Panc1 (cell line): Measurements from ENCODE around the gene DAB1.

Experiments
- CTCF ChIP-seq: fragments of 450-650 bp; IDR thresholded peaks from 2 replicates; pipeline ENCODE4 v1.5.1; 2017; ENCODE audit warnings: mild to moderate bottlenecking
- POLR2AphosphoS5 ChIP-seq: IDR thresholded peaks from 2 replicates; pipeline ENCODE4 v1.6.1; 2012; ENCODE audit warnings: mild to moderate bottlenecking, low read depth, low read length, moderate library complexity
- SIN3A ChIP-seq: IDR thresholded peaks from 2 replicates; pipeline ENCODE4 v1.6.1; 2012; ENCODE audit warnings: low read depth, mild to moderate bottlenecking, low read length, moderate library complexity, borderline replicate concordance; ENCODE audit not compliant: insufficient read depth
- TCF7L2 ChIP-seq: IDR thresholded peaks from 2 replicates; pipeline ENCODE4 v1.6.1; 2011; ENCODE audit warnings: mild to moderate bottlenecking, low read depth, low read length, inconsistent platforms
- TF ChIP-seq, protein P1 (sequence below), 2 experiments: IDR thresholded peaks; 2 replicates each; pipeline ENCODE4 v1.6.1; 2011 to 2012; ENCODE audit warnings: low read depth in 2 of 2, control low read depth in 1 of 2, low read length in 1 of 2, mild to moderate bottlenecking in 1 of 2, moderate library complexity in 1 of 2; ENCODE audit not compliant: insufficient read depth in 1 of 2

DNA sequence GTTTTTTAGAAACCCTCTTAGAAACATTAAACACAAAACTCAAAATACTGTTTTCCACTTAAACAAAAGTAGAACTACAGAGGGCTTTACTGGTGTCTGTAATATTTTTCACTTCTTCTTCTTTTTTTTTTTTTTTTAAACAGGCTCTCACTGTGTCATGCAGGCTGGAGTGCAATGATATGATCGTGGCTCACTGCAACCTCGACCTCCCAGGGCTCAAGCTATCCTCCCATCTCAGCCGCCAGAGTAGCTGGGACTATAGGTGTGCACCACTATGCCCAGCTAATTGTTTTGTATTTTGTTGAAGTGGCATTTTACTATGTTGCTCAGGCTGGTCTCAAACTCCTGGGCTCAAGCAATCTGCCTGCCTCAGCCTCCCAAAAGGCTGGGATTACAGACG, 194.8 kb downstream of the DAB1 start:
- TF ChIP-seq POLR2AphosphoS5, result no peak
- TF ChIP-seq CTCF, result no peak
- TF ChIP-seq, protein P1, sequence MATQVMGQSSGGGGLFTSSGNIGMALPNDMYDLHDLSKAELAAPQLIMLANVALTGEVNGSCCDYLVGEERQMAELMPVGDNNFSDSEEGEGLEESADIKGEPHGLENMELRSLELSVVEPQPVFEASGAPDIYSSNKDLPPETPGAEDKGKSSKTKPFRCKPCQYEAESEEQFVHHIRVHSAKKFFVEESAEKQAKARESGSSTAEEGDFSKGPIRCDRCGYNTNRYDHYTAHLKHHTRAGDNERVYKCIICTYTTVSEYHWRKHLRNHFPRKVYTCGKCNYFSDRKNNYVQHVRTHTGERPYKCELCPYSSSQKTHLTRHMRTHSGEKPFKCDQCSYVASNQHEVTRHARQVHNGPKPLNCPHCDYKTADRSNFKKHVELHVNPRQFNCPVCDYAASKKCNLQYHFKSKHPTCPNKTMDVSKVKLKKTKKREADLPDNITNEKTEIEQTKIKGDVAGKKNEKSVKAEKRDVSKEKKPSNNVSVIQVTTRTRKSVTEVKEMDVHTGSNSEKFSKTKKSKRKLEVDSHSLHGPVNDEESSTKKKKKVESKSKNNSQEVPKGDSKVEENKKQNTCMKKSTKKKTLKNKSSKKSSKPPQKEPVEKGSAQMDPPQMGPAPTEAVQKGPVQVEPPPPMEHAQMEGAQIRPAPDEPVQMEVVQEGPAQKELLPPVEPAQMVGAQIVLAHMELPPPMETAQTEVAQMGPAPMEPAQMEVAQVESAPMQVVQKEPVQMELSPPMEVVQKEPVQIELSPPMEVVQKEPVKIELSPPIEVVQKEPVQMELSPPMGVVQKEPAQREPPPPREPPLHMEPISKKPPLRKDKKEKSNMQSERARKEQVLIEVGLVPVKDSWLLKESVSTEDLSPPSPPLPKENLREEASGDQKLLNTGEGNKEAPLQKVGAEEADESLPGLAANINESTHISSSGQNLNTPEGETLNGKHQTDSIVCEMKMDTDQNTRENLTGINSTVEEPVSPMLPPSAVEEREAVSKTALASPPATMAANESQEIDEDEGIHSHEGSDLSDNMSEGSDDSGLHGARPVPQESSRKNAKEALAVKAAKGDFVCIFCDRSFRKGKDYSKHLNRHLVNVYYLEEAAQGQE (IDR thresholded peaks at IDR 0.05; ENCODE audit: insufficient read depth in 1 of 2, low read depth in 2 of 2, low read length in 1 of 2), result no peak
- TF ChIP-seq TCF7L2, result no peak
- TF ChIP-seq SIN3A, result no peak
